HepG2 (cell line): ENCODE results near the gene DOCK4. TPM values are rescaled to one million over a fixed set of nuclear protein-coding genes. Genes with fewer than 3 reads are reported as not detected.

Experiments
- ARNTL ChIP-seq: sonication (generic); formaldehyde crosslinking; IDR thresholded peaks from 2 replicates; pipeline ENCODE4 v1.4.0; 2020; ENCODE audit warnings: mild to moderate bottlenecking, missing genetic modification reagents
- DNMT1 ChIP-seq: sonication (generic); formaldehyde crosslinking; IDR thresholded peaks from 2 replicates; pipeline ENCODE4 v1.5.1; 2020; ENCODE audit warnings: mild to moderate bottlenecking, missing genetic modification reagents
- HNRNPH1 ChIP-seq: fragments of 200-400 bp; formaldehyde crosslinking; optimal IDR thresholded peaks from 2 replicates; pipeline ENCODE3; 2017; ENCODE audit warnings: mild to moderate bottlenecking, low read depth, low read length
- KDM6A ChIP-seq: IDR thresholded peaks from 2 replicates; pipeline ENCODE4 v1.6.1; 2016; ENCODE audit warnings: low read depth
- NR3C1 ChIP-seq: sonication (generic); formaldehyde crosslinking; IDR thresholded peaks from 2 replicates; pipeline ENCODE4 v1.4.0; 2020; ENCODE audit warnings: missing genetic modification reagents
- POGZ ChIP-seq: sonication (generic); formaldehyde crosslinking; IDR thresholded peaks from 2 replicates; pipeline ENCODE4 v1.4.0; 2020; ENCODE audit warnings: mild to moderate bottlenecking, missing genetic modification reagents
- PRMT3 ChIP-seq: sonication (generic); formaldehyde crosslinking; IDR thresholded peaks from 2 replicates; pipeline ENCODE4 v1.8.1; 2022; ENCODE audit warnings: low read depth, mild to moderate bottlenecking, moderate library complexity, missing genetic modification reagents, borderline replicate concordance
- RFX1 ChIP-seq: fragments of 450-650 bp; IDR thresholded peaks from 2 replicates; pipeline ENCODE4 v1.6.1; 2017
- TBP ChIP-seq: sonication (generic); formaldehyde crosslinking; IDR thresholded peaks from 2 replicates; pipeline ENCODE4 v1.5.0; 2020; ENCODE audit warnings: missing genetic modification reagents
- TOE1 ChIP-seq: sonication (generic); formaldehyde crosslinking; IDR thresholded peaks from 2 replicates; pipeline ENCODE4 v1.4.0; 2020; ENCODE audit warnings: mild to moderate bottlenecking, missing genetic modification reagents
- U2AF1 ChIP-seq: fragments of 200-400 bp; formaldehyde crosslinking; optimal IDR thresholded peaks from 2 replicates; pipeline ENCODE3; 2017; ENCODE audit warnings: mild to moderate bottlenecking, low read depth, low read length
- YY1 ChIP-seq: IDR thresholded peaks from 2 replicates; pipeline ENCODE4 v1.6.1; 2011; ENCODE audit warnings: low read length, low read depth, moderate library complexity, mild to moderate bottlenecking; ENCODE audit not compliant: insufficient read depth, insufficient replicate concordance
- ZNF230 ChIP-seq: sonication (generic); formaldehyde crosslinking; IDR thresholded peaks from 2 replicates; pipeline ENCODE4 v1.4.0; 2020; ENCODE audit warnings: mild to moderate bottlenecking, missing genetic modification reagents
- ZNF232 ChIP-seq: sonication (generic); formaldehyde crosslinking; IDR thresholded peaks from 2 replicates; pipeline ENCODE4 v1.4.0; 2020; ENCODE audit warnings: missing genetic modification reagents, borderline replicate concordance
- ZNF441 ChIP-seq: sonication (generic); formaldehyde crosslinking; IDR thresholded peaks from 2 replicates; pipeline ENCODE4 v1.7.0; 2021; ENCODE audit warnings: missing genetic modification reagents, borderline replicate concordance
- ZNF703 ChIP-seq: sonication (generic); formaldehyde crosslinking; IDR thresholded peaks from 2 replicates; pipeline ENCODE4 v1.5.1; 2020; ENCODE audit warnings: missing genetic modification reagents, mild to moderate bottlenecking, moderate library complexity, borderline replicate concordance
- polyA plus RNA-seq, 8 experiments: library from polyadenylated mRNA; depleted of rRNA in 3 of 8; stranded (reverse) in 7 of 8; unstranded in 1 of 8; fragments of >200 nt; fragmentation: Illumina TruSeq in 4 of 8; extraction: Trizol in 4 of 8; gene quantifications; 2 replicates each; pipeline versions ENCODE4 v1.2.1 to v1.2.3, GENCODE V29; 2011 to 2016; ENCODE audit warnings: low read depth in 4 of 8, missing spikeins in 1 of 8, mixed read lengths in 1 of 8; ENCODE audit not compliant: insufficient read depth in 1 of 8
- total RNA-seq, 5 experiments: library from RNA; depleted of rRNA; stranded (reverse); fragments of >200 nt; fragmentation: Illumina TruSeq; extraction: Trizol; gene quantifications; 2 replicates each; pipeline ENCODE4 v1.2.3, GENCODE V29; 2016; ENCODE audit warnings: low read depth in 1 of 5
- TF ChIP-seq, protein P1 (sequence below): sonication (generic); formaldehyde crosslinking; IDR thresholded peaks from 2 replicates; pipeline ENCODE4 v1.4.0; 2020; ENCODE audit warnings: mild to moderate bottlenecking, low read depth, missing genetic modification reagents
- TF ChIP-seq, protein P2 (sequence below): sonication (generic); formaldehyde crosslinking; IDR thresholded peaks from 2 replicates; pipeline ENCODE4 v1.4.0; 2020; ENCODE audit warnings: mild to moderate bottlenecking, missing genetic modification reagents
- TF ChIP-seq, protein P3 (sequence below): sonication (generic); formaldehyde crosslinking; IDR thresholded peaks from 2 replicates; pipeline ENCODE4 v1.4.0; 2020; ENCODE audit warnings: missing genetic modification reagents
- TF ChIP-seq, protein P4 (sequence below): sonication (generic); formaldehyde crosslinking; IDR thresholded peaks from 2 replicates; pipeline ENCODE4 v1.4.0; 2020; ENCODE audit warnings: missing genetic modification reagents

The DOCK4 gene
- total and polyA plus RNA-seq, 2 of the 13 experiments (the other 11 are each of a cell fraction or from before 2014, with no cell fraction given), result 13.5 to 17.4 TPM

DNA sequence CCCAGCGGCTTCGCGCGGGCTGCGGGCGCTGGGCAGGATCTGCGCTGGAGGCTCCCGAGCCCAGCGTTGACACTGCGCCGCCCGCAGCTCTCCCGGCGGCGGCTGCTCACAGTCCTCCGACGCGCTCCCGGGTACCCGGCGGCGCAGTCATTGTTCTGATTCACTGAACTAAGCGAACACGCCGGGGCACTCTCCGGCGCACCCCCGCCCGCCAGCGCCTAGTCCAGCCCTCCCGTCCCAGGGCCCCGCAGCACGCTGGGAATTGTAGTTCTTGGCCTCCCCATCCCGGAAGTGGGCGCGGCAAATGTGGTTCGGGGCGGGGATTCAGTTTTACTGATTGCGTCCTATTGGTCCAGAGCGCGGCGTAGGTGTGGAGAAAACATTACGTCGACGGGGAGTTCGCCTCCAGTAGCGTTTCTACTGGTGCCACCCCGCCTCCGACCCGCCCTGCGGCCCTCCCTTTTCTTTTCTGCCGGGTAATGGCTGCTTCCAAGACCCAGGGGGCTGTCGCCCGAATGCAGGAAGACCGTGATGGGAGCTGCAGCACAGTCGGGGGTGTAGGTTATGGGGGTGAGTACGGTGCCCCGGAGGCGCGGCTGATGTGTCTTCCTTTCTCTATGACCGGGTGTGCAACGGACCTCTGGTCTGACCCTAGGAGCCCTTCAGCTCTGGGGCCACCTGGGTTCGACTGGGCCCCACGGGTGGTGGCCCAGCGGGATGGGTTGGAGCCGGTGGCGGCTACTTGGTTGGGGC, at the start of gene DOCK4, which contains the start of gene ZNF277 (continued):
- TF ChIP-seq ZNF703 (CRISPR knock-in tag) (no peak), ZNF230 (CRISPR knock-in tag) (no peak; the same call in 1 of the 2 replicates), RFX1 (no peak), ZNF441 (CRISPR knock-in tag) (no peak; the same call in 1 of the 2 replicates), U2AF1 (no peak), YY1 (peak; percentile 92), HNRNPH1 (no peak), PRMT3 (CRISPR knock-in tag) (0 out of 2 replicates have a peak, but pooled peaks have one; percentile 20), KDM6A (CRISPR knock-in tag) (no peak), TOE1 (CRISPR knock-in tag) (no peak; the same call in 1 of the 2 replicates), ZNF232 (CRISPR knock-in tag) (no peak; the same call in 1 of the 2 replicates), DNMT1 (CRISPR knock-in tag) (no peak), NR3C1 (CRISPR knock-in tag) (no peak), POGZ (CRISPR knock-in tag) (peak; percentile 91), ARNTL (CRISPR knock-in tag) (no peak; the same call in 1 of the 2 replicates), TBP (CRISPR knock-in tag) (no peak)
- TF ChIP-seq, protein P1, sequence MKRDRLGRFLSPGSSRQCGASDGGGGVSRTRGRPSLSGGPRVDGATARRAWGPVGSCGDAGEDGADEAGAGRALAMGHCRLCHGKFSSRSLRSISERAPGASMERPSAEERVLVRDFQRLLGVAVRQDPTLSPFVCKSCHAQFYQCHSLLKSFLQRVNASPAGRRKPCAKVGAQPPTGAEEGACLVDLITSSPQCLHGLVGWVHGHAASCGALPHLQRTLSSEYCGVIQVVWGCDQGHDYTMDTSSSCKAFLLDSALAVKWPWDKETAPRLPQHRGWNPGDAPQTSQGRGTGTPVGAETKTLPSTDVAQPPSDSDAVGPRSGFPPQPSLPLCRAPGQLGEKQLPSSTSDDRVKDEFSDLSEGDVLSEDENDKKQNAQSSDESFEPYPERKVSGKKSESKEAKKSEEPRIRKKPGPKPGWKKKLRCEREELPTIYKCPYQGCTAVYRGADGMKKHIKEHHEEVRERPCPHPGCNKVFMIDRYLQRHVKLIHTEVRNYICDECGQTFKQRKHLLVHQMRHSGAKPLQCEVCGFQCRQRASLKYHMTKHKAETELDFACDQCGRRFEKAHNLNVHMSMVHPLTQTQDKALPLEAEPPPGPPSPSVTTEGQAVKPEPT (CRISPR knock-in tag), result no peak
- TF ChIP-seq, protein P2, sequence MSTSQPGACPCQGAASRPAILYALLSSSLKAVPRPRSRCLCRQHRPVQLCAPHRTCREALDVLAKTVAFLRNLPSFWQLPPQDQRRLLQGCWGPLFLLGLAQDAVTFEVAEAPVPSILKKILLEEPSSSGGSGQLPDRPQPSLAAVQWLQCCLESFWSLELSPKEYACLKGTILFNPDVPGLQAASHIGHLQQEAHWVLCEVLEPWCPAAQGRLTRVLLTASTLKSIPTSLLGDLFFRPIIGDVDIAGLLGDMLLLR (CRISPR knock-in tag), result no peak
- TF ChIP-seq, protein P3, sequence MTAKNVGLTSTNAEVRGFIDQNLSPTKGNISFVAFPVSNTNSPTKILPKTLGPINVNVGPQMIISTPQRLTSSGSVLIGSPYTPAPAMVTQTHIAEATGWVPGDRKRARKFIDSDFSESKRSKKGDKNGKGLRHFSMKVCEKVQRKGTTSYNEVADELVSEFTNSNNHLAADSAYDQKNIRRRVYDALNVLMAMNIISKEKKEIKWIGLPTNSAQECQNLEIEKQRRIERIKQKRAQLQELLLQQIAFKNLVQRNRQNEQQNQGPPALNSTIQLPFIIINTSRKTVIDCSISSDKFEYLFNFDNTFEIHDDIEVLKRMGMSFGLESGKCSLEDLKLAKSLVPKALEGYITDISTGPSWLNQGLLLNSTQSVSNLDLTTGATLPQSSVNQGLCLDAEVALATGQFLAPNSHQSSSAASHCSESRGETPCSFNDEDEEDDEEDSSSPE, result no peak; the same call in 1 of the 2 replicates
- TF ChIP-seq, protein P4, sequence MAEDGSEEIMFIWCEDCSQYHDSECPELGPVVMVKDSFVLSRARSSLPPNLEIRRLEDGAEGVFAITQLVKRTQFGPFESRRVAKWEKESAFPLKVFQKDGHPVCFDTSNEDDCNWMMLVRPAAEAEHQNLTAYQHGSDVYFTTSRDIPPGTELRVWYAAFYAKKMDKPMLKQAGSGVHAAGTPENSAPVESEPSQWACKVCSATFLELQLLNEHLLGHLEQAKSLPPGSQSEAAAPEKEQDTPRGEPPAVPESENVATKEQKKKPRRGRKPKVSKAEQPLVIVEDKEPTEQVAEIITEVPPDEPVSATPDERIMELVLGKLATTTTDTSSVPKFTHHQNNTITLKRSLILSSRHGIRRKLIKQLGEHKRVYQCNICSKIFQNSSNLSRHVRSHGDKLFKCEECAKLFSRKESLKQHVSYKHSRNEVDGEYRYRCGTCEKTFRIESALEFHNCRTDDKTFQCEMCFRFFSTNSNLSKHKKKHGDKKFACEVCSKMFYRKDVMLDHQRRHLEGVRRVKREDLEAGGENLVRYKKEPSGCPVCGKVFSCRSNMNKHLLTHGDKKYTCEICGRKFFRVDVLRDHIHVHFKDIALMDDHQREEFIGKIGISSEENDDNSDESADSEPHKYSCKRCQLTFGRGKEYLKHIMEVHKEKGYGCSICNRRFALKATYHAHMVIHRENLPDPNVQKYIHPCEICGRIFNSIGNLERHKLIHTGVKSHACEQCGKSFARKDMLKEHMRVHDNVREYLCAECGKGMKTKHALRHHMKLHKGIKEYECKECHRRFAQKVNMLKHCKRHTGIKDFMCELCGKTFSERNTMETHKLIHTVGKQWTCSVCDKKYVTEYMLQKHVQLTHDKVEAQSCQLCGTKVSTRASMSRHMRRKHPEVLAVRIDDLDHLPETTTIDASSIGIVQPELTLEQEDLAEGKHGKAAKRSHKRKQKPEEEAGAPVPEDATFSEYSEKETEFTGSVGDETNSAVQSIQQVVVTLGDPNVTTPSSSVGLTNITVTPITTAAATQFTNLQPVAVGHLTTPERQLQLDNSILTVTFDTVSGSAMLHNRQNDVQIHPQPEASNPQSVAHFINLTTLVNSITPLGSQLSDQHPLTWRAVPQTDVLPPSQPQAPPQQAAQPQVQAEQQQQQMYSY (CRISPR knock-in tag), result no peak
